ENCODE data around the gene TAAR1.
A peak's percentile ranks its signal among the peaks of the same experiment; 100 is the strongest.
"Not testable (repeated sequence)": the region's sequence is repeated elsewhere in the genome, so short reads cannot be mapped to it uniquely, and the experiment has no call there.

The TAAR1 gene

GRCh38 chr6:132661906-132662305 is 2.9 kb upstream of the TAAR1 start:
- no peak for DNase-seq (ENCODE audit: low spot score)

- no peak for DNase-seq (ENCODE audit: low spot score)
Measured at GRCh38 chr6:132651062-132651461, 7.9 kb downstream of the TAAR1 start.

GRCh38 chr6:132650429-132650828 is 8.6 kb downstream of the TAAR1 start:
- DNase-seq (ENCODE audit: low spot score): no peak

GRCh38 chr6:132648828-132649227 is 10.2 kb downstream of the TAAR1 start:
- DNase-seq (ENCODE audit: low spot score): no peak

- DNase-seq (ENCODE audit: low spot score): no peak
Measured at GRCh38 chr6:132648356-132648755, 10.6 kb downstream of the TAAR1 start.

- DNase-seq (ENCODE audit: low spot score): no peak
Measured at GRCh38 chr6:132643547-132643946, 15.4 kb downstream of the TAAR1 start.

- not testable (repeated sequence) for DNase-seq (ENCODE audit: low spot score)
Measured at GRCh38 chr6:132637135-132637534, 21.8 kb downstream of the TAAR1 start.

- DNase-seq (ENCODE audit: low spot score): not testable (repeated sequence)
Measured at GRCh38 chr6:132635906-132636305, 23.1 kb downstream of the TAAR1 start.

GRCh38 chr6:132635288-132635687 is 23.7 kb downstream of the TAAR1 start:
- DNase-seq (ENCODE audit: low spot score): not testable (repeated sequence)

- DNase-seq (ENCODE audit: low spot score): no peak
Measured at GRCh38 chr6:132634796-132635195, 24.2 kb downstream of the TAAR1 start.

GRCh38 chr6:132633362-132633761 is 25.6 kb downstream of the TAAR1 start:
- DNase-seq (ENCODE audit: low spot score): no peak

- no peak for DNase-seq (ENCODE audit: low spot score)
Measured at GRCh38 chr6:132624175-132624574, 34.8 kb downstream of the TAAR1 start, which contains the start of gene TAAR2. TAAR2 (minus strand) TSS chr6:132624275; CDS start chr6:132624275, 0 bp downstream.

- DNase-seq (ENCODE audit: low spot score): no peak
Measured at GRCh38 chr6:132623106-132623845, 35.7 kb downstream of the TAAR1 start.

- no peak for DNase-seq (ENCODE audit: low spot score)
Measured at GRCh38 chr6:132616677-132617076, 42.3 kb downstream of the TAAR1 start.

GRCh38 chr6:132614554-132614953 is 44.4 kb downstream of the TAAR1 start:
- DNase-seq (ENCODE audit: low spot score): no peak

- peak; percentile 15 for DNase-seq (ENCODE audit: low spot score)
Measured at GRCh38 chr6:132612449-132613108, 46.4 kb downstream of the TAAR1 start.

GRCh38 chr6:132611616-132612015 is 47.4 kb downstream of the TAAR1 start:
- DNase-seq (ENCODE audit: low spot score): no peak

- DNase-seq (ENCODE audit: low spot score): no peak
Measured at GRCh38 chr6:132607544-132608233, 51.3 kb downstream of the TAAR1 start.

- no peak for DNase-seq (ENCODE audit: low spot score)
Measured at GRCh38 chr6:132604635-132605152, 54.3 kb downstream of the TAAR1 start.

- DNase-seq (ENCODE audit: low spot score): not testable (repeated sequence)
Measured at GRCh38 chr6:132600900-132601299, 58.1 kb downstream of the TAAR1 start.

- DNase-seq (ENCODE audit: low spot score): peak; percentile 31
Measured at GRCh38 chr6:132598473-132598872, 60.5 kb downstream of the TAAR1 start.

GRCh38 chr6:132596201-132596600 is 62.8 kb downstream of the TAAR1 start:
- no peak for DNase-seq (ENCODE audit: low spot score)

Measured in HuH-7.5 (cell line).